NCI-H2081 (cell line): ENCODE results near the gene TTN.

Experiments
- DNase-seq, 2 experiments: peaks; one replicate each; lab custom pipeline; 2025; lab: John Stamatoyannopoulos, UW

Gene TTN

DNA sequence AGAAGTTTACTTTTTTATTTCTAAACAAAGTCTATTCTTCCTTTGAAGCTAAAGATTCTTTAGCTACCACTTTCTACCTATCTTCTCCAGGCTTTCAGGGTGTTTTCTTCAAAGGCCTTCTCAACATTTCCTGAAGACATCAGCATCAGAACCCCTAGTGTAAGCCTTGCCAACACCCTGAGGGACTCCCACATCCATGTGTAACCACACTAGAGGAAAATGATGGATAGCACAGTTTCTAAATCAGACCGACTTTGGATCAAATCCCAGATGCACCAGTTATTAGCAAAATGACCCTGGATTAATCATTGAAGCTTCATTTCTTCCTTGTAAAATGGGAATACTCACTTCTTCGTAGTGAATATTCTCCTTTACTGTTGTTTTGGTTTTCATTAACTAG, 4.7 kb upstream of the TTN start:
- DNase-seq, result no peak

DNA sequence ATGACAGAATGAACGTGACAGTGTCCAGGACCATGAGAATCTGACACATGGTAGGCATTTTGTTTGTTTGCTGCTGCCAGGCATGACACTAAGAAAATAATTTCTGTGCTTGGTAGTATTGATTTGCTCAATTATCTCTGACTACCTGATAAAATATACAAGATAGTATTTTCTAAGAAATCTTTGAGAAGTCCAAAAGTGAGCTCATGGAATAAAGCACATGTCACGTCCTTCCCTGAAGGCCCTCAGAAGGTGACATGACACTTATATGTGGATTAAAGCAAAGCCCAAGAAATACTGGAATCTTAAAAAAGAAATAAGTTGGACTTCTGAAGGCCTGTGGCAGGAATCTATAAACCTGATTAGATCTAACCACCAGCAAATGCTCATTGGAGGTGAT, 3.8 kb upstream of the TTN start:
- no peak for DNase-seq

DNA sequence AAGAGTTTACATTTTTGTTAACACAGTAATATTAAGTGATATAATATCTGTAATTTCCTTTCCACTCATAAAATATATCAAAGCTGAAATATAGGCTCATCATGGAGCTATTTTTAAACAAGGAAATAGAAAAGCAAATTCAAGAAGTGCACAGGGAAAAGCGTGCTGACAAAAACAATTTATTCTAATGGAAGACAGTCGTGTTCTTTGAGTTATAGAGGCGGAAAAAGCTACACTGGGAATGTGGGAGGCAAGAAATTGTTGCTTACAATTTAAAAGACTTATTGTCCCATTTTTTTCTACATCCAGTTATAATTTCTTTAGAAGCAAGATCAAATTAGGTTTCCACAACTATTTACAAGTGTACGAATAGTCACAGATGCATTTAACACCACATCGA, 3.2 kb upstream of the TTN start:
- DNase-seq, result no peak

DNA sequence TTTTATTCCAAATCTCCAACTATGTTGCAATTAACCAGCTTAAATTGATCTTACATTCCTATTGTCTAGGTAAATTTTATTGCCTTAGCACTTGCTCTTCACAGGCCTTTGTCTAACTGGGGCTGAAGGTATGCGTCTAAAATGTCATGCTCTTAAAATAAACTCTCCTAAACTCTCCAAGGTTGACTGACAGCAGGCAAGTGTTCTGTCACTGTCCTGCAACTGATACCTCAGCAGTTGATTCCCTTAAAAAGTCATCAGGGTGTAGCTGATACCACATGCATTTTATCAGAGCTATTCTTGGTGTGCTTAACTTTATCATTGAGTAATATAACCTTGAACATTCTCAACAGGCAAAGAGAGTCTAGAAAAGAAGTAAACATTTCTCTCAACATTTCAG, 680 bp downstream of the TTN start:
- no peak for DNase-seq

DNA sequence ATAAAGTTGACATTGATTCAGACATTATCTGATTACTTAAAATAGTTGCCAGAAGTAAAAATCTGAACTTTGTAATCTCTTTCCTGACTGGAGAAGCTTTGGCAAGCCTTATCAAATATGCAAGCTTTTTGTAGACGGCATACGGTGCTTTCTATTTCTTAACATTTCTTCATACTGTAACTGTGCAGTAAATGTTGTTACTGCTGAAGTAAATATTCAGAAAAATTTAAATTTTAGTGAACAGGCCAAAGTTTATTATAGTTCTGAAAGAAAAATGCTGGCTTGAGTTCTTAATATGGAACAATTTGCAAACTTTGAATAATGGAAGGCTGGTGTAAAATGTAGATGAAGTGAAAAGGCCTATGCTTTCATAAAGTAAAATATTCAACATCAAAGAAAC, 1.8 kb downstream of the TTN start:
- no peak for DNase-seq

DNA sequence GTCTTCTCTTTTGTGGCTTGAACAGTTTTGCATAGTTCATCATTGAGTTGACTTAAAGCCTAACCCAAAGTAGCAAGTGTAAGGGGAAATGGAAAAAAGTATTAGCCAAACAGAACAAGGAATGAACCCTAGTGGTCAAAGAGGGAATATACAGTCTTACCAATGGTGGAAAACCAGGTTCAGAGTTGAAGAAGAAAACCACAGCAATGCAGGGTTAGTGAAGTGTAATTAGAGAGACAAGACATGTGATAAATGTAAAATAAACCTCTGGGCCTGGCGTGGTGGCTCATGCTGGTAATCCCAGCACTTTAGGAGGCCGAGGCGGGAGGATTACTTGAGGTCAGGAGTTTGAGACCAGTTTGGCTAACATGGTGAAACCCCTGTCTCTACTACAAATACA, 2.4 kb downstream of the TTN start:
- no peak for DNase-seq

DNA sequence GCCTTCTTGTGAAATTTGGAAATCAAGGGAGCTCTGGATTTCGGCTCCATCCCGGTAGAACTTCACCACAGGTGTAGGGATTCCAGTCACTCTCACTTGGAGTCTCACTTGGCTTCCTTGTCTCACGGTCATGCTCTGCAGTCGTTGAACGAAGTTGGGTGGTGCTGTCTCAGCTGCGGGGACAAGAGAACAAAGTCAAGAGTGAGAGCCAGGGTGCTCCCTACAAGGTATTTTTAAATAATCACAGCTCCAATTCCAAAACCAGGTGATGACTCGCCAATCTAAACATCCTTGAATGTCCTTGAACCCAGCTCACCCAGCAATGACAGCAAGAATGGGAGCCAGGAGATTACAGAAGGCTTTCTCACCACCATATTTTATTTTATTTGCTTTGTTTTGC, 6.7 kb downstream of the TTN start:
- DNase-seq, result no peak

DNA sequence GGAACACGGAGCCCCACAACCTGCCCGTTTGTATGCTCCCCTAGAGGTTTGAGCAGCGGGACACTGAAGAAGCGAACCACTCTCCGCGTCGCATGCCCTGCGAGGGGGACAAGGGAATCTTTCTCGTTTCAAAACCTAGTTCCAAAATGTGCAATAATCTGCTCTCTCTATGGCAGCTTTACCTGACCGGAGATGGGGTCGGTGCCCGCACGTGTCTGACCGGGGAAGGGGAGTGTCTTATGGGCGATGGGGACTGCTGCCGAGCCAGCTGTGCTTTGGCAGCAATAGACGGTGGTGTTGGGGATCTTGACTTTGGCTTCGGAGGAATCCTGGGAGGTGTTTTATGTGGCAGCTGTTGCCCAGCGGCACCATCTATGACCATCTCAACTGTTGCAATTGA, 7.9 kb downstream of the TTN start:
- no peak for DNase-seq

DNA sequence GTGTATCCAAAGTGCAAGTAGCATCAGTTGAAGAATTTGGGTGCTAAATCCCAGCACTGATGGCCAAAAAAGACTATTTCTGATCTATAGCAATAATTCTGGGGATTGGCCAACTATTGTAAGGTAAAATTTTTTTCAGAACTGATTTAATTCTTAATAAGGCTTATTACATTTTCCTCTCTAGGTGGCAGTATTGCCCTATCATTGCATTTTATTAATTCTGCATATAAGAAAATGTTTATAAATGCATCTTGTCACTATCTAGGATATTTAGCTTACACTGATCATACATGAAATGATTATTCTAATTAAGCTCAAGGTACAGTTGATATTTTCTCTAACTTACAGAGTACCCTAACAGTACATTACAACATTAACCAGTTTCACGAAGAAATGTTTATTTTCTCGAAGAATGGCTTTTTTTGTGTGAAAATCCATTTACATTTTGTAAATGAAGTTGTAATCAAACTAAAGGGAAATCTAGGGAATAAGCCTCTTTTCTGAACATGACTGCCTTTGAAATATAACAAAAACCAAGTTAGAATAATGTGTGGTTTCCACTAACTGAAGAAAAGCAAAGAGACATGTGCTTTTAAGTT, 11.0 kb downstream of the TTN start:
- peak; percentile 27 to 43 for DNase-seq

DNA sequence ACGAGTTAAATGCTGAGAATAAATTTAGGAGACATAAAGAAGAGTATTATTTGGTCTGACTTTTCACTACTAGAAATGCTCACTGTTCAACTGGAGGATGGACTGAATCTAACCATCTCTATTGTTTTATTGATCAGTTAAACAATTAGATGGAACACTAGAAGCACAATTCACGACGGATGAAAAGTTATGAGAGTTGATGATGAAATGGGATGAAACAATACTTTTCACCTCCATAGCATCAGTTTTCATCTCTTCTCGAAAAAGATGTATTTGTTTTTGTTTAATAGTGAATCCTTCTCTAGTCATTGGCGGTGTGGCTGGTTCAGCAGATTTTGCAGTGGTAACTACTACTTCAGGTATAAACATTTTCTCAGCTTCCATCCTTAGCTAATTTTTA, 19.3 kb downstream of the TTN start:
- DNase-seq, result no peak

DNA sequence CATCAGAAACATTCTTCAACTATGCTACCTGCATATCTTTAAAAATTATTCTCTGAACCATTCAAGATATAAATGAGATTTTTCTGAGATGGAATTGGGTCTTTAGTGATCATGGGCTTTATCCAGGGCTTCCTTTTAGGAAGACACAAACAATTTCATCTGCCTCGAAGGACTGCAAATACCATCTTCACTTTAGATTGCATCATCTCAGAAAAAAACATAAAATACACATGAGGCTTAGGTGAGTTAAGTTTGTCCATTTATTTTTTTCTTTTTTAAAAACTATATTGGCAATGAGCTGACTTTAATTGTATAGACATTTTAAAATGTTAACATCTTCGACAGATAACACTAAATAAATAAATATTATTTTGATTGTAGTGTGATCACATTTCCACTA, 20.1 kb downstream of the TTN start:
- no peak for DNase-seq

DNA sequence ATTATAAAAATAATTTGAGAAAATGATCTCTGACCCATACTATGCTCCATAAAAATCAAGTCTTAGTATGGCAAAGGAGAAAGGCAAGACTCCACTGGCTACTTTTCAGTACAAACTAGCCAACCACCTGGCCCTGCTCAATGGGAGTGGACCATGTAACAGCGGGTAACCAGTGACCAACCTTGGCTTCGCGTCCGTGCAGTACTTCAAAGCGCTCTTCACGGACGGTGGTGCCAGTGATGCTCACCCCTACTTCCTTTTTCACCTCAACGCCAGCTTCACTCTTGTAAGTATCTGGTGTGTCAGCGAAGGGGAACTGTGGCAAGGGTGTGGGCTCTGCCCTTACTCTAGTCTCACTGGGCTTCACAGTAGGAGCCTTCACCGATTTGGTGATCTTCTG, 23.3 kb downstream of the TTN start:
- DNase-seq, result no peak

DNA sequence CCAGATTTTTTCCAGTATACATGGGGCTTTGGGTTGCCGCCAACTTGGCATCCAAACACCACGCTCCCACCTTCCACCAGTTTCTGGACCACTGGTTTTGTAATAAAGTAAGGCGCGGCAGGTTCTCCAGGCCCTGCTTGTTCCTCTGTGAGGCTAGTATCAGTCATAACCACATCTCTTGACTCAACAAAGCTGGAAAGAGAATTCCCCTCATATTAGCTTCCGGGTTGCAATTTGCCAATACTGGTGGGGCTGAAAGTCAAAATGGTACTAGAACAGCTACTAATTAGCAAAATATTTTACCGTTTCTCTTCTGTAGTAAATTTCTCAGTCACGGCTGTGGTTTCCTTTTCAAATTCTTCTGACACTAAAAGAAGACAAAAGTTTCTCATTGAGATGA, 25.0 kb downstream of the TTN start:
- no peak for DNase-seq

DNA sequence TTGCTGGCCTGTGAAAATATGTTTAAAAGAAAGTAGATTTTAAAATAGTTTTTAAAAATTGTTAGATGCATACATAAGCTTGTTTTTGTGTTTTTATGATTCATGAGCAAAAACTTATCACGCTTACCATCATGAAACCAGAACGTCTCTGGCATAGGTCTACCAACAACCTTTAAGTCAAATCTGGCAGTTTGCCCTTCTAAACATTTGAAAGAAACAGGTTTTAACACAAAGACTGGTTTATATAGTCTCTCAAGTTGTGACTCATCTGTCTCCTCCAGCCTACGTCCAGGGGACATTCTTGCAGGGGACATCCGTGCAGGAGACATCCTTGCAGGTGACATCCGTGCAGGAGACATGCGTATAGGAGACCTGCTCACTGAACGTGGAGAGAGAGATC, 29.6 kb downstream of the TTN start:
- no peak for DNase-seq

DNA sequence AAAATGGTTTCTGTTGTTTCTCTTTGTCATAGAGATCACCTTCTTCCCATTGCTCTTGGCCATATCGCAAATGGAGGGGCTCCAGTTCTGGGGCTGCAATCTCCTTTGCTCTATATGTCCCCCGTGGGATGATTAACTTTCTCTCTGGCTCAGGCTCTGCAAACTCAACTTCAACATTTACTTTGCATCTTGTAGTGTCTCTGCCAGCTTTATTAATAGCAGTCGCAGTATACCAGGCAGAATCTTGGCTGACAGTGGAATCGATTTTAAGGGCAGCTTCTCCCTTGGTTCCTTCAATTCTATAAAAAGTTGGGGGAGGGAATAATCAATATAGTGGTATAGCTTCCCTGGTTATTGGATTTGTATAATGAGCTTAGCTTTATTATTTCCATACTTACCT, 30.5 kb downstream of the TTN start:
- DNase-seq, result no peak

DNA sequence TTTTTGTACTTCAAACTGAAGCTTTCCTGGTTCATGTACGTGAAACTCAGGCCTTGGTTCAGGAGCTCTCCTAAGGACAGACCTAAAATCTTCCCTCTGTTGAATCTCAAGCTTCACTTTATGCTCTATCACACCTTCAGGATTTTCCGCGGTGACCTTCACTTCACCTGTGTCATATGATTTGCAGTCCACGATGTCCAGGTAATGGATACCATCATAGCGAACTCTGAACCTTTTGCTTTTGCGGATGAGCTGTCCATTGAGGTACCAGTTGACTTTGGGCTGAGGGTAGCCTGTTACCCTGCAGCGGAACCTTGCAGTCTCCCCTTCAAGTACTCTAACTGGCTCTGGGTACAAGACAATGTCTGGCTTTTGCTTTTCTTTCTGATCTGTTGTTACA, 31.2 kb downstream of the TTN start:
- DNase-seq, result no peak

DNA sequence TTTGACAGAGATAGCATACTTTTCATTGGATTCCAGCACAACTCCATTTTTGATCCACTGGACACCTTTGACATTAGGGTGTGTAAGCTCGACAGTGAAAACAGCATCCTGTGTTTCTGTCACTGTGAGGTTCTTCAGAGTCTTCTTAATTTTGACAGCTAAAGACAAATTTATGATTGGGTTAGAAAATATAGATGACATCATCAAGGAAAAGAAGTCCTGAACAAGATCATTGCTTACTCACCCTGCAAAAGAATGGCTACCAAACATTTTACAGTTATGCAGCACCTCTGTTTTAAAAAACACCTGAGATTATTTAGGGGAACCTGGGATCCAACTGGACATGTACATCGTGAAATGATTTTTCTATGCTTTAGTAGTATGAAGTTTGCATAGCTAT, 36.7 kb downstream of the TTN start:
- no peak for DNase-seq

DNA sequence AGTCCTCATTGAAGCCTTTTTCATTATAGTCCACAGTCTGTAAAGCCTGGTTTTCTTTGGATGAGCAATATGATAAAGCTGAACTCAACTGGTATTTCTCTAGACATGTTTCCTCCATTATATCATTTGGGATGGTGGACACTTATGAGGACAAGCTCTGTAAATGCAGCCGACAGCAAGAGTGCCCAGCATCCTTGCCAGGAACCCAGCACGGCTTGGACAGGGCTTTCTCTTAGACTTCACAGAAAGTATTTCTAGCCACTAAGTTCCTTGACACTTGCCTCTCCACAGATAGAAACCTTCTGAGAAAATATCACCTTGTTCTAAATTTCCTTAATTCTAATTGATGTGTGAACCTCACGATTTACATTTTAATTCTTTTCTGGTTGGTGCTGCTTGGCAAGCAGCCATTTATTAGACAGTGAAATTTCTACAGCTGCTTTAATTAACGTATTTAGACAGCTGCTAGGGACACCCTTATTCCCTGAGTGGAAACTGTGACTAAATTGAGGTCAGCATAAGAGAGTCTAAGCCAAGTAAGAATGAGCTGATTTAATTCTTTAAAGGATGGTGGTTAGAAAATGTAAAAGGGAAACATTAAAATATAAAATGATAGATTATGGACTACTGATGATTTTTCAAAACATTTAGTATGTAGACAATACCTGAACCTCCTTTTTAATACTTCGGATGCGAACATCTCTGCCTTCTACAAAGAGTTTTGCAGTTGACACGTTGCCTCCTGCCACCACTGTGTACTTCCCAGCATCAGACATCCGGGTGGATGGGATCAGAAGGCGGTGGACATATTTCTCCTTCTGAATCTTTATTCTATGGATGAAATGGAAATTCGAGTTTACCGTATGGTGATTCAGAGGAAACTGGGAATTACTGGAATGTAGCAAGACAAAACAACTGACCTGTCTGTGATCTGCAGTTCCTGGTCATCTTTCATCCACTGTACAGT, 39.8 kb downstream of the TTN start:
- DNase-seq, result peak; percentile 6 to 71

DNA sequence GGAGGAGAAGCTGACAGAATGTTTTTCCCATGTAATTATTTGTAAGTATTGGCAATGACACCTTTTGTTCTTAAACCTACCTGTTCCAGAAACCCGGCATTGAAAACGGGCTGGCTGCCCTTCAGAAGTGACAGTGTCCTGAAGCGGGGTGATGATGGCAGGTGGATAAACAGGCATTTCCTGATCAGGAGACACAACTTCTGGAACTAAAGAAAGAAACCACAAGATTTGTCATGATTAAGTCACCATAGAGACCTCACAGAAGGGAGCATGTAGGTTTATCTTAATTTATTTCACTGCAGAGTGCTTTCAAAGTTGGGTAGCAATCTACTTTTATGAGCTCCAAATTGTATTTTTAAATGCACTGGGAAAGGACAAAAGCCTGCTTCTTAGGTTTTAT, 43.1 kb downstream of the TTN start:
- DNase-seq, result no peak

DNA sequence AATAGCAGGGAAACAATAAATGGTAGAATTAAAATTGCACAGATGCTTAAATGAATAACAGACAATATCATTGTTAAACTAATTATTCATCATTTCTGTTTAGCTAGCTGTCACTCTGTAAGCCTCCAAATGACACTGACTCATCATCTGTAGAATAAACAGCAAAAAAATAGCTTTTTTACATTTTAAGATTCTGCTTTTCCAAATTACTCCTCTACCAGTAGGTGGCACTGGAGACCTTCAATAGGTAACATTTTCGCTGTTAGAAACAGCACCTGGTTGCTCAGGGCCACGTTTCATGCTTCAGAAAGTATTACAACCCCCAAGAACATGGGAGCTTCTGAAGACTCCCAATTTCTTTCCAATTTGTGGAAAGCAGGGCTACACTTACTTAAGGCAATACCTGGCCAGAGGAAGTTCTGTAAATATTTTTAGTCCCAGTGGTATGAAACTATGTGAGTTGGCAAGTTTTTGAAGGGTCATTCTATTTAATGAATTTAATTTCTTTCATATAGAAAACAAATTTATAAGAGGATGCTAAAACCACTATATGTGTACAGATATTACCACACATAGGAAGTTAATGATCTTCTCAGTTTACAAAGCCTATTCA, 45.4 kb downstream of the TTN start:
- DNase-seq, result peak; percentile 72 to 78

DNA sequence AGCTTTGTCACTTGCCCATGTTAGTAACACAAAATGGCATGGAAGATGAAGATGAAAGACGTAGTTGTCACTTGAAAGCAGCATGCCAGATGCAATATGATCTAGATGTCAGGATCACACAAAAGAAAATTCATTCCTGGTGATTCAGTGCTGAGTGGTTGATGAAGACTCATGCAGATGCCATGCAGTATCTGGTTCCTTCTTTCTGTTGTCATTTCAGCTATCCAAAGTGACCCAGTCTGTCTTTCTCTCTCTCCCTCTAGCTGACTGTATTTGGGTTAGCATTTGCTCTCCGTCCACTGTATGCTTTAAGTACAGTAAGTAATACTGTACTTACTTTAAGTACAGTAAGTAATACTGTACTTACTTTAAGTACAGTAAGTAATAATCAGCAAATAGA, 50.4 kb downstream of the TTN start:
- no peak for DNase-seq

DNA sequence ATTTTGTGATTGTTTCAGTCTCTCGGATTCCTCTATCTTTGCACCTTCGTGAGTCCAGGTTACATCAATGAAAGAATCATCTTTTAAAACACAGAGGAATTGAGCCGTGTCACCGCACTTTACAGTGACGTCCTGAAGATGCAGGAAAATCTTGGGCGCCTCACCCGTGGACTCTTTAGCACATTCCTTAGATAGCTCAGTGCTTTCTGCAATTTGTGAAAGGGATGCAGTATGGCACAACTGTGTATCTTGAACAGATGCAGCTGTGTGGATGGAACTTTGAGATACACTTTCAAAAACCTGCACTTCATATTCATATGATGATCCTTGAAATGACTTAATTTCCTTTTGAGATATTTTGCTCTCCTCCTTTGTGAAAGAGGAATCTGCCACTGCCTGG, 50.9 kb downstream of the TTN start:
- DNase-seq, result no peak

DNA sequence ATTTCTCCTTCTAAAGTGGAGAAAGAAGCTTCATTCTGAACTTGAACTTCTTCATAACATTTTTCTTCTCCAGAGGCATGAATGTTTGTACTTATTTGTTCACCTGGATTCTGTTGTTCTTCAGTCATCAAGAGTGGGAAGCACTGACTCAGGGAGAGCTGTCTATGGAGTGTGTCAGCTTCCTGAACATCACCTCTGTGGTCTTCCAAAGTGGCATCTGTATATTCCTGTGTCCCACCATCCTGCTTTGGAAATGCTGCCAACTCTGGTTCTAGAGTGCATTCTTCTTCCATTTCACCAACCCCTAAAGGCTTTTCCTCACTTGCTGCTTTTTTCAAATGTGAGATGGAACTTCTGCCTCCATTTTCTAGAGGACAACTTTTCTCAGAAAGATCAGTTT, 59.5 kb downstream of the TTN start:
- no peak for DNase-seq
